Sigmoid colon (tissue), 7 donors: Measurements from ENCODE around the gene CAMKK1. TPM values are rescaled to one million over a fixed set of nuclear protein-coding genes. Genes with fewer than 3 reads are reported as not detected.

Experiments
- DNase-seq: peaks from one replicate; pipeline ENCODE4 v3.0.0-alpha.2; 2019
- H3K27ac ChIP-seq, 4 donors: fragments of 200-600 bp; sonication (generic); one replicate each; pipeline ENCODE4 v1.5.1; 2016 to 2019; ENCODE audit warnings: mild to moderate bottlenecking in 1 of 4
- H3K27me3 ChIP-seq, 3 donors: fragments of 200-600 bp; sonication (generic); one replicate each; pipeline ENCODE4 v1.5.1; 2019; ENCODE audit warnings: mild to moderate bottlenecking in 1 of 3
- H3K36me3 ChIP-seq, 4 donors: fragments of 200-600 bp; sonication (generic); one replicate each; pipeline ENCODE4 v1.5.1; 2016 to 2019
- H3K4me1 ChIP-seq, 4 donors: fragments of 200-600 bp; sonication (generic); one replicate each; pipeline ENCODE4 v1.5.1; 2017 to 2019
- H3K4me3 ChIP-seq, 4 donors: fragments of 200-600 bp; sonication (generic); one replicate each; pipeline ENCODE4 v1.5.1; 2017 to 2019; ENCODE audit warnings: mild to moderate bottlenecking in 2 of 4, moderate library complexity in 1 of 4
- H3K9me3 ChIP-seq, 4 donors: fragments of 200-600 bp in 3 of 4; sonication (generic) in 3 of 4; one replicate each; pipeline versions ENCODE4 v1.5.1 to v1.6.1; 2013 to 2019
- EP300 ChIP-seq, 4 donors: sonication (generic); formaldehyde crosslinking; IDR thresholded peaks; one replicate each; pipeline ENCODE4 v1.6.1; 2017; ENCODE audit warnings: antibody characterized with exemption in 4 of 4
- POLR2A ChIP-seq, 2 donors: fragments of 450-650 bp; IDR thresholded peaks; one replicate each; pipeline ENCODE4 v1.6.1; 2016; ENCODE audit warnings: antibody characterized with exemption in 2 of 2, mild to moderate bottlenecking in 2 of 2, moderate library complexity in 2 of 2
- POLR2AphosphoS5 ChIP-seq, 4 donors: sonication (generic); formaldehyde crosslinking; IDR thresholded peaks; one replicate each; pipeline ENCODE4 v1.6.1; 2017; ENCODE audit warnings: antibody characterized with exemption in 4 of 4
- WGBS, 2 donors: extraction: QIAGEN DNeasy Blood & Tissue Kit; methylation state at CpG; one replicate each; pipeline ENCODE4 v1.1.7; 2013; 5-methylcytosine and 5-hydroxymethylcytosine counted together
- intact Hi-C: fragments of 100-400 bp; cut with DNase I; formaldehyde crosslinking; loops from one replicate; pipeline ENCODE4 v1.15.1; 2023
- polyA plus RNA-seq, 3 donors: library from polyadenylated mRNA; stranded (reverse); fragments of 200-250 nt; gene quantifications; one replicate each; pipeline ENCODE4 v1.2.3, GENCODE V29; 2013
- total RNA-seq, 4 donors: library from RNA; depleted of rRNA; stranded (reverse); fragments of >200 nt; gene quantifications; one replicate each; pipeline ENCODE4 v1.1.0, GENCODE V29; 2016
- TF ChIP-seq, protein P1 (sequence below), 4 experiments: fragments of 450-650 bp in 3 of 4; fragments of 200-600 bp in 1 of 4; IDR thresholded peaks; one replicate each; pipeline ENCODE4 v1.5.1; 2016 to 2019; ENCODE audit warnings: antibody characterized with exemption in 4 of 4, mild to moderate bottlenecking in 3 of 4, moderate library complexity in 2 of 4
- donor health status: healthy with polysubstance abuse.
- donor health status: Bipolar disorder and iron deficiency.
- donor health status: healthy.

The CAMKK1 gene
- total and polyA plus RNA-seq, 7 donors, result 0.92 to 12.8 (median 6.3) TPM

DNA sequence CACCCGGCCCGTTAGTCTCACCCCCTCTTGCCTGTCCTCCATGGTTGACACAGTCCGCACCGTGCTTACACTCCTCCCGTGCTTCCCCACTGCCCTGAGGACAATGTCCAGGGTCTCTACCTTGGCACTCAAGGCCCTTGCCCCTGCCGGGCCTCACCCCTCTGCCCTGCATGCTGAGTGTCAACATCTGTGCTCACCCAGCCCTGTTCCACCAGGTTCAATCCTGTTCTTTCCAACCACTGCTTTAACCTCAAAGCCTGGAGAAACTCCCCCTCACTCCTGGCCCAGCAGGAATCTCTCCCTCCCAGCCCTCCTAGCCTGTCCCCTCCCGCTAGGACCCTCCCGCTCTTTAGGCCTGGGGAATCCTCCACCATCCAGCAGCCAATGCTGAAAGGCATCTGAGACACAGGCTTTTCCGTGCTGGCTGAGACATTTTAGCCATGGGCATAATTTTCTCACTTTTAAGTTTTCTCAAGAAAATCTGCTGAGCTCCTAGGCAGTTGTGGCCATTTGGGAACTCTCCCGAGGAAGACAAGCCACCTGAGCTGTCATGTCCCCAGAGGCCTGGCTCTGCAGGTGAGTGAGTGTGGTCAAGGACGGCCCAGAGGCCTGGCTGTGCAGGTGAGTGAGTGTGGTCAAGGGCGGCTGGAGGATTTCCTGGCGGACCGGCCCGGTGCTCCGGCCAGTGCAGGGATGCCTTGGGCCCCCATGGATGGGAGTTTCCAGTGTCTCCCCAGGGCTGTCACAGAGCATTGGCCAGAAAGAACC is 34.2 kb upstream of the CAMKK1 start:
- WGBS, 2 donors, result 87 to 91% methylated on average over 16 of the region's 16 CpGs
- TF ChIP-seq EP300 (IDR thresholded peaks at IDR 0.05), result no peak
- TF ChIP-seq, protein P1, sequence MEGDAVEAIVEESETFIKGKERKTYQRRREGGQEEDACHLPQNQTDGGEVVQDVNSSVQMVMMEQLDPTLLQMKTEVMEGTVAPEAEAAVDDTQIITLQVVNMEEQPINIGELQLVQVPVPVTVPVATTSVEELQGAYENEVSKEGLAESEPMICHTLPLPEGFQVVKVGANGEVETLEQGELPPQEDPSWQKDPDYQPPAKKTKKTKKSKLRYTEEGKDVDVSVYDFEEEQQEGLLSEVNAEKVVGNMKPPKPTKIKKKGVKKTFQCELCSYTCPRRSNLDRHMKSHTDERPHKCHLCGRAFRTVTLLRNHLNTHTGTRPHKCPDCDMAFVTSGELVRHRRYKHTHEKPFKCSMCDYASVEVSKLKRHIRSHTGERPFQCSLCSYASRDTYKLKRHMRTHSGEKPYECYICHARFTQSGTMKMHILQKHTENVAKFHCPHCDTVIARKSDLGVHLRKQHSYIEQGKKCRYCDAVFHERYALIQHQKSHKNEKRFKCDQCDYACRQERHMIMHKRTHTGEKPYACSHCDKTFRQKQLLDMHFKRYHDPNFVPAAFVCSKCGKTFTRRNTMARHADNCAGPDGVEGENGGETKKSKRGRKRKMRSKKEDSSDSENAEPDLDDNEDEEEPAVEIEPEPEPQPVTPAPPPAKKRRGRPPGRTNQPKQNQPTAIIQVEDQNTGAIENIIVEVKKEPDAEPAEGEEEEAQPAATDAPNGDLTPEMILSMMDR (IDR thresholded peaks at IDR 0.05), result no peak
- TF ChIP-seq POLR2A (IDR thresholded peaks at IDR 0.05), result no peak
- no peak for TF ChIP-seq POLR2AphosphoS5 (IDR thresholded peaks at IDR 0.05)
- no peaks in the 10 kb centered on the region for H3K27me3 ChIP-seq
- no peak overlapping the region for H3K4me3 ChIP-seq
- intact Hi-C loops, result no loop called here
- H3K4me1 ChIP-seq, result no peaks in the 10 kb centered on the region
- H3K36me3 ChIP-seq, result no peaks in the 10 kb centered on the region
- no peaks in the 10 kb centered on the region for H3K9me3 ChIP-seq
- no peak overlapping the region for H3K27ac ChIP-seq
- DNase-seq, result no peak

DNA sequence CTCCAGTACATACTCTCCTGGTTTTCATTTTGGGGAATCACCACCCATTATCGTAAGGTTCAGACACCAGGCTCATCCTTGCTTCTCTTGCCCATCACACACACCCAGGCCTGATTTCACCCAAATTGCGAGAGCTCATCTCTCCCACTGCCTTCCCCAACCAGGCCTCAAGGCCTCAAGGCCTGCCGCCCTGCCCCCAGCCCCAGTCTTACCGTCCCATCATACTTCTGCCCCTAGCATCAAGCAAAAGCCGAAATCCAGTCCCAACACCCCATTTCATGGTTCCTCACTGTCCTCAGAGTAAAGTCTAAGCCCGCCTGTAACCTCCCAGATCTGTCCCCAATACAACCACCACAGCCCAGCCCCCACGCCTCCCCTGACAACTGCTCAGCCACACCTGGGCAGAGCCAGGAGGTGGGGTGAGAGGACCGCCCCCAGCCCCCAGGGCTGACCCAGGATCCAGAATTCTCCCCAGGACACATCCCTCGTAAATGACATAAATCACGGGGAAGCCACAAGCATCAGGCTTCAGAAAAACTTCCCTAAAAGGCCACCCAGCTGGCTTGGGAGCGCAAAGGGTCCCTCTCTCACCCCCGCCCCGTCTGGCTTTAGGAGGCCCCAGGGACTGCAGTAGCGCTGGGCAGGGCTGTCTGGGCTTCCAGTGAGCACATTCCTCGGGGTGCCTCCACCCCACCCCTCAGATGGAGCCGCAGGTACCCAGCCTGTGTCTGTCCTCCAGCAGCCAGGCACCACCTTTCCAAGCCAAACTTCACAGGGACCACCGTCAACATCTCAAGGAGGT is 33.0 kb upstream of the CAMKK1 start:
- H3K4me3 ChIP-seq, result no peak overlapping the region
- DNase-seq, result no peak
- H3K9me3 ChIP-seq, result no peaks in the 10 kb centered on the region
- WGBS, 2 donors, result 88% methylated on average over 17 of the region's 17 CpGs
- peak overlapping the region in 3 of 4 donors; percentile 14 to 25 (median 23) for H3K27ac ChIP-seq
- H3K27me3 ChIP-seq, result no peaks in the 10 kb centered on the region
- no peaks in the 10 kb centered on the region for H3K4me1 ChIP-seq
- intact Hi-C loops, result no loop called here
- no peaks in the 10 kb centered on the region for H3K36me3 ChIP-seq
- TF ChIP-seq, protein P1 (IDR thresholded peaks at IDR 0.05), result no peak
- TF ChIP-seq EP300 (IDR thresholded peaks at IDR 0.05) (no peak), POLR2AphosphoS5 (IDR thresholded peaks at IDR 0.05) (no peak), POLR2A (IDR thresholded peaks at IDR 0.05) (no peak)

DNA sequence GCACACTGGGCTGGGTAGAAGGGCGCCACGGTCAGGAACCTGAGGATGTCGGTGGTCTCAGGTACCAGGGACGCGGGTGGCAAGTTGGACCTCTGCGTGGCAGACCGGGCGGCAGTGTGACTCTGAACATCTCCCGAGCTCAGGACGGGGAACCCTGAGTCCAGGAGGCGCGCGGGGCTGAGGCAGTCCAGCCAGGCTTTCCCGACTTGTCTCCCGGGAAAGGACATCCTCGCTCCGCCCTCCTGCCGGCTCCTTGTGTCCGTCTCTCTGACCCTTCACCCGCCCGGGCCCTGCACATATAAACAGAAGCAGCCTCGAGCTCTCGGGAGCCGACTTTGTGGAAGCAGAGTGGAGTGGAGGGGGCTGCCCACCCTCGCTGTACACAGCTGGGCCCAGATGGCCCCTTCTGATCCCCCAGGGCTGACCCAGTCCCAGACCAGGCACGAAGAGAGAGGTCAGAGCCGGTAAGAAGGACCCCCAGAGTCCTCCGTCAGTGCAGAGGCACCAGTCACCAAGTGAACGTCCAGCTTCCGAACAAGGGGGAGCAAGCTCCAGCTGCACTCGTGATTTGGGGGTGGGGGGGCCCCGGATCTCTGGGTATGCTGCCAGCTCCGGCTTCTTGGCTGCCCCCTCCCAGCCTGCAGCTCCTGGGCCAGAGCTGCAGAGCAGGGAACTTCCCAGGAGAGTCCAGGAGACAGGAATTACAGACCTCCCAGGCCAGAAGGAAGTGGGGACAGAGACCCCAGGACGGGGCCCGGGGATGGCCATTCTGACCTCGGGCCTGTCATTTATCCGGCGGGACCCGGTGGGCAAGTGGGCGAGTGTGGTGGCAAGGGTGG is 31.9 kb upstream of the CAMKK1 start:
- 78 to 84% methylated on average over 40 of the region's 40 CpGs for WGBS, 2 donors
- H3K4me3 ChIP-seq, result no peak overlapping the region

More for the DNA sequence above, 31.9 kb upstream of the CAMKK1 start:
- H3K27ac ChIP-seq, result peak overlapping the region; percentile 23 to 38 (median 25)
- H3K36me3 ChIP-seq, result no peaks in the 10 kb centered on the region
- peak; percentile 85 for DNase-seq
- H3K9me3 ChIP-seq, result no peaks in the 10 kb centered on the region
- TF ChIP-seq POLR2AphosphoS5 (IDR thresholded peaks at IDR 0.05) (no peak), POLR2A (IDR thresholded peaks at IDR 0.05) (no peak), EP300 (IDR thresholded peaks at IDR 0.05) (no peak)
- TF ChIP-seq, protein P1 (IDR thresholded peaks at IDR 0.05), result no peak
- intact Hi-C loops, result no loop called here
- H3K4me1 ChIP-seq, result no peaks in the 10 kb centered on the region
- no peaks in the 10 kb centered on the region for H3K27me3 ChIP-seq
